ENCODE measurements around the gene NEK4. TPM values are rescaled to one million over a fixed set of nuclear protein-coding genes. Genes with fewer than 3 reads are reported as not detected.
A peak's percentile ranks its signal among the peaks of the same experiment; 100 is the strongest.

Gene NEK4
- total and polyA plus RNA-seq, 2 of the 13 experiments (the other 11 are each of a cell fraction or from before 2014, with no cell fraction given) = 16.5 to 38.0 TPM

DNA sequence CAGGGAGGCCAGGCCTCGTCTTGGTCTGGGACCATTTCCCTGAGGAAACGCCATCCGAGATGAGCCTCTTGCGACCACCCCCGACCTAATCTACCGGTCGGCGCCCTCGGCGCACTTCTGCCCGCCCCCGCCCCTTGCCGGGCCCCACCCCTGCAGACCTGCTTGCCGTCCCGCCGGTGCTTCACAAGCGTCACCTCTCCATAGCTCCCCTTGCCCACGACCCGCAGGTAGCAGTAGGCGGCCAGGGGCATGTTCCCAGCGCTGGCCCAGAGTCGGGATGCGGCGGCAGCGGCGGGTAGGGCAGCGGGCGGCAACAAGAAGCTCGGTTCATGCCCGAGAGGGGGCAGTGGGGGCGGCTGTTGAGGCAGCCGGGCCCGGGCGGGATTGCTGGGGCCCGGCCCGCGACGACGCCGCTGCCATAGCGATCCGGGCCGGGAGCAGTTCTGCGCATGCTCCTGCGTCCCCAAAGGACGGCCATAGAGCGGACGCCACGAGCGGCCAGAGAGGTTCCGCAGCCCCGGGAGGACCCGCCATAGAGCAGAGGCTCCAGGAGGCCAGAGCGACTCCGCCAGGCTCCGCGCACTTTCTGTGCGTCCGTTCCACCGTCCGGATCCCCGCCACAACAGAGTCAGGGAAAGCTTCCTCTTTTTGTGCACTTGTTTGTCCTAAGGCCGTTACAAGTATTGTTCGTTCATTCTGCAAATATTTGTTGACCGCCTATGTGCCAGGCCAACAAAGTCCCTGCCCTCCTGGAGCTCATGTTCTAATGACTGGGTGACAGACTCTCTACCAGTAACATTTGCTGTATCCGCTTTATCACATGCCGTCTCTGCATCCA, at the start of gene NEK4 (continued):
- TF ChIP-seq, protein P1, sequence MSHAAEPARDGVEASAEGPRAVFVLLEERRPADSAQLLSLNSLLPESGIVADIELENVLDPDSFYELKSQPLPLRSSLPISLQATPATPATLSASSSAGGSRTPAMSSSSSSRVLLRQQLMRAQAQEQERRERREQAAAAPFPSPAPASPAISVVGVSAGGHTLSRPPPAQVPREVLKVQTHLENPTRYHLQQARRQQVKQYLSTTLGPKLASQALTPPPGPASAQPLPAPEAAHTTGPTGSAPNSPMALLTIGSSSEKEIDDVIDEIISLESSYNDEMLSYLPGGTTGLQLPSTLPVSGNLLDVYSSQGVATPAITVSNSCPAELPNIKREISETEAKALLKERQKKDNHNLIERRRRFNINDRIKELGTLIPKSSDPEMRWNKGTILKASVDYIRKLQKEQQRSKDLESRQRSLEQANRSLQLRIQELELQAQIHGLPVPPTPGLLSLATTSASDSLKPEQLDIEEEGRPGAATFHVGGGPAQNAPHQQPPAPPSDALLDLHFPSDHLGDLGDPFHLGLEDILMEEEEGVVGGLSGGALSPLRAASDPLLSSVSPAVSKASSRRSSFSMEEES (CRISPR knock-in tag; IDR thresholded peaks at IDR 0.05) = peak; percentile 52
- peak; percentile 69; the same call in 1 of the 2 replicates for TF ChIP-seq ZNF546 (CRISPR knock-in tag; conservative IDR thresholded peaks at IDR 0.05)
- no peak for TF ChIP-seq LCORL (IDR thresholded peaks at IDR 0.05)
- 0 out of 2 replicates have a peak, but pooled peaks have one; percentile 6 for TF ChIP-seq LCORL (CRISPR knock-in tag; IDR thresholded peaks at IDR 0.05)
- no peak for TF ChIP-seq ZNF343 (CRISPR knock-in tag; IDR thresholded peaks at IDR 0.05)
- TF ChIP-seq, protein P2, sequence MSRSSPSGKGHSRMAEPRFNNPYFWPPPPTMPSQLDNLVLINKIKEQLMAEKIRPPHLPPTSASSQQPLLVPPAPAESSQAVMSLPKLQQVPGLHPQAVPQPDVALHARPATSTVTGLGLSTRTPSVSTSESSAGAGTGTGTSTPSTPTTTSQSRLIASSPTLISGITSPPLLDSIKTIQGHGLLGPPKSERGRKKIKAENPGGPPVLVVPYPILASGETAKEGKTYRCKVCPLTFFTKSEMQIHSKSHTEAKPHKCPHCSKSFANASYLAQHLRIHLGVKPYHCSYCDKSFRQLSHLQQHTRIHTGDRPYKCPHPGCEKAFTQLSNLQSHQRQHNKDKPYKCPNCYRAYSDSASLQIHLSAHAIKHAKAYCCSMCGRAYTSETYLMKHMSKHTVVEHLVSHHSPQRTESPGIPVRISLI (CRISPR knock-in tag; IDR thresholded peaks at IDR 0.05; ENCODE audit: borderline replicate concordance) = no peak
- TF ChIP-seq, protein P3, sequence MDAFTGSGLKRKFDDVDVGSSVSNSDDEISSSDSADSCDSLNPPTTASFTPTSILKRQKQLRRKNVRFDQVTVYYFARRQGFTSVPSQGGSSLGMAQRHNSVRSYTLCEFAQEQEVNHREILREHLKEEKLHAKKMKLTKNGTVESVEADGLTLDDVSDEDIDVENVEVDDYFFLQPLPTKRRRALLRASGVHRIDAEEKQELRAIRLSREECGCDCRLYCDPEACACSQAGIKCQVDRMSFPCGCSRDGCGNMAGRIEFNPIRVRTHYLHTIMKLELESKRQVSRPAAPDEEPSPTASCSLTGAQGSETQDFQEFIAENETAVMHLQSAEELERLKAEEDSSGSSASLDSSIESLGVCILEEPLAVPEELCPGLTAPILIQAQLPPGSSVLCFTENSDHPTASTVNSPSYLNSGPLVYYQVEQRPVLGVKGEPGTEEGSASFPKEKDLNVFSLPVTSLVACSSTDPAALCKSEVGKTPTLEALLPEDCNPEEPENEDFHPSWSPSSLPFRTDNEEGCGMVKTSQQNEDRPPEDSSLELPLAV (CRISPR knock-in tag; conservative IDR thresholded peaks at IDR 0.05; ENCODE audit: low read depth) = no peak
- TF ChIP-seq TBX2 (CRISPR knock-in tag; IDR thresholded peaks at IDR 0.05; ENCODE audit: borderline replicate concordance) = peak; percentile 53; the same call in 1 of the 2 replicates
- TF ChIP-seq ZNF326 (CRISPR knock-in tag; IDR thresholded peaks at IDR 0.05; ENCODE audit: borderline replicate concordance) = no peak
- peak; percentile 70 for TF ChIP-seq SOX5 (CRISPR knock-in tag; IDR thresholded peaks at IDR 0.05; ENCODE audit: borderline replicate concordance)
- TF ChIP-seq CBX1 (IDR thresholded peaks at IDR 0.05; ENCODE audit: low read depth) = no peak
- TF ChIP-seq YEATS2 (CRISPR knock-in tag; IDR thresholded peaks at IDR 0.05; ENCODE audit: borderline replicate concordance) = peak; percentile 86
- TF ChIP-seq, protein P4, sequence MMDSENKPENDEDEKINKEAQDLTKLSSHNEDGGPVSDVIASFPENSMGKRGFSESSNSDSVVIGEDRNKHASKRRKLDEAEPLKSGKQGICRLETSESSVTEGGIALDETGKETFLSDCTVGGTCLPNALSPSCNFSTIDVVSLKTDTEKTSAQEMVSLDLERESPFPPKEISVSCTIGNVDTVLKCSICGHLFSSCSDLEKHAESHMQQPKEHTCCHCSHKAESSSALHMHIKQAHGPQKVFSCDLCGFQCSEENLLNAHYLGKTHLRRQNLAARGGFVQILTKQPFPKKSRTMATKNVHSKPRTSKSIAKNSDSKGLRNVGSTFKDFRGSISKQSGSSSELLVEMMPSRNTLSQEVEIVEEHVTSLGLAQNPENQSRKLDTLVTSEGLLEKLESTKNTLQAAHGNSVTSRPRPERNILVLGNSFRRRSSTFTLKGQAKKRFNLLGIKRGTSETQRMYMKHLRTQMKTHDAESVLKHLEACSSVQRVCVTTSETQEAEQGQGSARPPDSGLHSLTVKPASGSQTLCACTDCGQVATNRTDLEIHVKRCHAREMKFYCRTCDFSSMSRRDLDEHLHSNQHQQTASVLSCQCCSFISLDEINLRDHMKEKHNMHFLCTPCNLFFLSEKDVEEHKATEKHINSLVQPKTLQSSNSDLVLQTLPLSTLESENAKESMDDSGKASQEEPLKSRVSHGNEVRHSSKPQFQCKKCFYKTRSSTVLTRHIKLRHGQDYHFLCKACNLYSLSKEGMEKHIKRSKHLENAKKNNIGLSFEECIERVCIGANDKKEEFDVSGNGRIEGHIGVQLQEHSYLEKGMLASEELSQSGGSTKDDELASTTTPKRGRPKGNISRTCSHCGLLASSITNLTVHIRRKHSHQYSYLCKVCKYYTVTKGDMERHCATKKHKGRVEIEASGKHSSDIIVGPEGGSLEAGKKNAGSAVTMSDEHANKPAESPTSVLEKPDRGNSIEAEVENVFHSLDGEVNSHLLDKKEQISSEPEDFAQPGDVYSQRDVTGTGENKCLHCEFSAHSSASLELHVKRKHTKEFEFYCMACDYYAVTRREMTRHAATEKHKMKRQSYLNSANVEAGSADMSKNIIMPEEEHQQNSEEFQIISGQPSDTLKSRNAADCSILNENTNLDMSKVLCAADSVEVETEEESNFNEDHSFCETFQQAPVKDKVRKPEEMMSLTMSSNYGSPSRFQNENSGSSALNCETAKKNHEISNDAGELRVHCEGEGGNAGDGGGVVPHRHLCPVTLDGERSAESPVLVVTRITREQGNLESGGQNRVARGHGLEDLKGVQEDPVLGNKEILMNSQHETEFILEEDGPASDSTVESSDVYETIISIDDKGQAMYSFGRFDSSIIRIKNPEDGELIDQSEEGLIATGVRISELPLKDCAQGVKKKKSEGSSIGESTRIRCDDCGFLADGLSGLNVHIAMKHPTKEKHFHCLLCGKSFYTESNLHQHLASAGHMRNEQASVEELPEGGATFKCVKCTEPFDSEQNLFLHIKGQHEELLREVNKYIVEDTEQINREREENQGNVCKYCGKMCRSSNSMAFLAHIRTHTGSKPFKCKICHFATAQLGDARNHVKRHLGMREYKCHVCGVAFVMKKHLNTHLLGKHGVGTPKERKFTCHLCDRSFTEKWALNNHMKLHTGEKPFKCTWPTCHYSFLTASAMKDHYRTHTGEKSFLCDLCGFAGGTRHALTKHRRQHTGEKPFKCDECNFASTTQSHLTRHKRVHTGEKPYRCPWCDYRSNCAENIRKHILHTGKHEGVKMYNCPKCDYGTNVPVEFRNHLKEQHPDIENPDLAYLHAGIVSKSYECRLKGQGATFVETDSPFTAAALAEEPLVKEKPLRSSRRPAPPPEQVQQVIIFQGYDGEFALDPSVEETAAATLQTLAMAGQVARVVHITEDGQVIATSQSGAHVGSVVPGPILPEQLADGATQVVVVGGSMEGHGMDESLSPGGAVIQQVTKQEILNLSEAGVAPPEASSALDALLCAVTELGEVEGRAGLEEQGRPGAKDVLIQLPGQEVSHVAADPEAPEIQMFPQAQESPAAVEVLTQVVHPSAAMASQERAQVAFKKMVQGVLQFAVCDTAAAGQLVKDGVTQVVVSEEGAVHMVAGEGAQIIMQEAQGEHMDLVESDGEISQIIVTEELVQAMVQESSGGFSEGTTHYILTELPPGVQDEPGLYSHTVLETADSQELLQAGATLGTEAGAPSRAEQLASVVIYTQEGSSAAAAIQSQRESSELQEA (CRISPR knock-in tag; IDR thresholded peaks at IDR 0.05; ENCODE audit: not compliant biosample characterization) = no peak
- no peak for TF ChIP-seq KLF9 (CRISPR knock-in tag; IDR thresholded peaks at IDR 0.05; ENCODE audit: low read depth)

Measured in HepG2 (cell line).